K562 (cell line): Measurements from ENCODE around the gene NMT1. TPM values are rescaled to one million over a fixed set of nuclear protein-coding genes. Genes with fewer than 3 reads are reported as not detected.

ENCODE experiments used
- ATF1 ChIP-seq, 2 experiments: fragments of 450-650 bp in 1 of 2; IDR thresholded peaks; 2 replicates each; pipeline ENCODE4 v1.6.1; 2016; ENCODE audit warnings: missing compliant biosample characterization in 1 of 2, missing genetic modification characterization in 1 of 2
- CREB5 ChIP-seq: fragments of 250-450 bp; sonication (Bioruptor Pico); IDR thresholded peaks from 2 replicates; pipeline ENCODE4 v1.5.0; 2020; ENCODE audit warnings: mild to moderate bottlenecking
- ETV1 ChIP-seq: fragments of 450-650 bp; conservative IDR thresholded peaks from 2 replicates; pipeline ENCODE4 v1.6.1; 2016; ENCODE audit warnings: missing genetic modification characterization, control low read depth, low read depth, missing compliant biosample characterization
- ETV6 ChIP-seq, 3 experiments: fragments of 150-350 bp in 1 of 3; sonication (generic) in 1 of 3; formaldehyde crosslinking in 1 of 3; IDR thresholded peaks; 2 replicates each; pipeline versions ENCODE4 v1.6.1 to v1.8.0; 2014 to 2022; ENCODE audit warnings: borderline replicate concordance in 2 of 3, low read depth in 2 of 3, antibody characterized with exemption in 1 of 3, low read length in 1 of 3, mild to moderate bottlenecking in 1 of 3, missing genetic modification reagents in 1 of 3
- FOXJ3 ChIP-seq: sonication (generic); formaldehyde crosslinking; IDR thresholded peaks from 2 replicates; pipeline ENCODE4 v1.4.0; 2020; ENCODE audit warnings: mild to moderate bottlenecking, missing genetic modification reagents
- HDAC6 ChIP-seq: IDR thresholded peaks from 2 replicates; pipeline ENCODE4 v1.6.1; 2012; ENCODE audit warnings: low read depth, mild to moderate bottlenecking, control low read depth, inconsistent platforms, low read length, moderate library complexity
- HMG20B ChIP-seq: fragments of 250-450 bp; sonication (Bioruptor Pico); IDR thresholded peaks from 2 replicates; pipeline ENCODE4 v1.5.0; 2021; ENCODE audit warnings: mild to moderate bottlenecking
- KDM4B ChIP-seq, 2 experiments: fragments of 450-650 bp in 1 of 2; sonication (generic) in 1 of 2; IDR thresholded peaks; 2 replicates each; pipeline ENCODE4 v1.6.1; 2016 to 2017; ENCODE audit warnings: borderline replicate concordance in 2 of 2, antibody characterized with exemption in 1 of 2, low read depth in 1 of 2, mild to moderate bottlenecking in 1 of 2
- MAFF ChIP-seq: IDR thresholded peaks from 2 replicates; pipeline ENCODE4 v1.6.1; 2012; ENCODE audit warnings: low read length, improper control_type of control experiment
- MED1 ChIP-seq: sonication (generic); formaldehyde crosslinking; IDR thresholded peaks from 2 replicates; pipeline ENCODE4 v1.8.1; 2023; ENCODE audit warnings: missing genetic modification reagents, borderline replicate concordance
- NCOR1 ChIP-seq: fragments of 450-650 bp; IDR thresholded peaks from 2 replicates; pipeline ENCODE4 v1.6.1; 2016; ENCODE audit warnings: mild to moderate bottlenecking, moderate library complexity
- NFE2L1 ChIP-seq: fragments of 450-650 bp; IDR thresholded peaks from 2 replicates; pipeline ENCODE4 v1.6.1; 2016; ENCODE audit warnings: missing genetic modification characterization, low read depth, mild to moderate bottlenecking, missing compliant biosample characterization, moderate library complexity, borderline replicate concordance
- RBM39 ChIP-seq: fragments of 200-400 bp; formaldehyde crosslinking; optimal IDR thresholded peaks from 2 replicates; pipeline ENCODE3; 2018; ENCODE audit warnings: low read depth, low read length
- THAP12 ChIP-seq: fragments of 250-450 bp; sonication (Bioruptor Pico); IDR thresholded peaks from 2 replicates; pipeline ENCODE4 v1.9.0; 2021; ENCODE audit warnings: mild to moderate bottlenecking, inconsistent platforms
- ZBTB49 ChIP-seq: sonication (generic); formaldehyde crosslinking; IDR thresholded peaks from 2 replicates; pipeline ENCODE4 v1.8.0; 2022; ENCODE audit warnings: missing genetic modification reagents, mild to moderate bottlenecking, borderline replicate concordance
- ZNF124 ChIP-seq: sonication (generic); formaldehyde crosslinking; IDR thresholded peaks from 2 replicates; pipeline ENCODE4 v1.8.1; 2022; ENCODE audit warnings: missing genetic modification reagents
- ZNF384 ChIP-seq: IDR thresholded peaks from 2 replicates; pipeline ENCODE4 v1.6.1; 2012; ENCODE audit warnings: low read depth, low read length, improper control_type of control experiment
- ZNF512 ChIP-seq: IDR thresholded peaks from 2 replicates; pipeline ENCODE4 v1.6.1; 2016; ENCODE audit warnings: missing genetic modification characterization, missing compliant biosample characterization
- ZNF644 ChIP-seq: fragments of 200-800 bp; sonication (Bioruptor generic); IDR thresholded peaks from 2 replicates; pipeline ENCODE4 v1.6.1; 2016; ENCODE audit warnings: low read depth, missing genetic modification characterization, missing compliant biosample characterization
- polyA plus RNA-seq, 8 experiments: library from polyadenylated mRNA; depleted of rRNA in 4 of 8; stranded (reverse) in 5 of 8; unstranded in 3 of 8; fragments of >200 nt; fragmentation: Nextera tagmentation in 2 of 8; fragmentation: Illumina TruSeq in 1 of 8; extraction: Ambion mirVana in 2 of 8; extraction: Trizol in 1 of 8; gene quantifications; 2 replicates each; pipeline versions ENCODE4 v1.2.1 to v1.2.3, GENCODE V29; 2011 to 2014; ENCODE audit warnings: inconsistent platforms in 1 of 8, missing spikeins in 1 of 8
- total RNA-seq, 7 experiments: library from RNA; depleted of rRNA in 6 of 7; stranded (reverse); fragments of >200 nt in 6 of 7; fragmentation: Illumina TruSeq in 2 of 7; extraction: Trizol in 2 of 7; gene quantifications; 2 replicates each; pipeline versions ENCODE4 v1.2.1 to v1.2.3, GENCODE V29; 2011 to 2021; ENCODE audit warnings: low replicate concordance in 1 of 7

Gene NMT1
- total and polyA plus RNA-seq, 9 of the 15 experiments (the other 6 are each of a cell fraction or from before 2014, with no cell fraction given), result 86.7 to 569 (median 213) TPM

- no peak for TF ChIP-seq ZBTB49 (CRISPR knock-in tag)
- no peak; a peak in 1 of 4 replicates for TF ChIP-seq KDM4B (IDR thresholded peaks at IDR 0.05; ENCODE audit: borderline replicate concordance in 2 of 2, low read depth in 1 of 2)
- TF ChIP-seq CREB5 (CRISPR knock-in tag), result no peak
- TF ChIP-seq HDAC6, result no peak
- no peak for TF ChIP-seq NCOR1
- TF ChIP-seq HMG20B, result no peak
- TF ChIP-seq ETV6 (IDR thresholded peaks at IDR 0.05; ENCODE audit: borderline replicate concordance in 1 of 2, low read depth in 2 of 2, low read length in 1 of 2), result no peak
- no peak for TF ChIP-seq ETV6 (CRISPR knock-in tag; IDR thresholded peaks at IDR 0.05; ENCODE audit: borderline replicate concordance)
- no peak for TF ChIP-seq ZNF384
- TF ChIP-seq MAFF, result no peak
- no peak for TF ChIP-seq ETV1 (tag)
- no peak for TF ChIP-seq ATF1 (CRISPR knock-in tag; IDR thresholded peaks at IDR 0.05)
- peak; percentile 90 for TF ChIP-seq ATF1 (tag; IDR thresholded peaks at IDR 0.05)
- TF ChIP-seq ZNF644, result peak; percentile 95
- TF ChIP-seq MED1 (CRISPR knock-in tag), result no peak
- peak; percentile 77; the same call in 1 of the 2 replicates for TF ChIP-seq THAP12 (CRISPR knock-in tag)
- TF ChIP-seq ZNF512 (tag), result no peak
- TF ChIP-seq ZNF124, result no peak
- no peak for TF ChIP-seq NFE2L1 (tag)
- no peak for TF ChIP-seq RBM39
- TF ChIP-seq FOXJ3 (CRISPR knock-in tag), result no peak
These were observed at the start of gene NMT1 (continued) for GRCh38 chr17:45060797-45061605.
